Subcutaneous abdominal adipose tissue (tissue), 5 donors: ENCODE results near the gene HNRNPH2.

ENCODE experiments used
- H3K27ac ChIP-seq: one replicate; pipeline ENCODE4 v1.7.0; 2013; ENCODE audit warnings: low read depth, mild to moderate bottlenecking, inconsistent platforms, low read length, moderate library complexity
- H3K27me3 ChIP-seq, 5 donors: one replicate each; pipeline ENCODE4 v1.7.0; 2013; ENCODE audit warnings: low read length in 5 of 5, inconsistent platforms in 1 of 5; ENCODE audit not compliant: control insufficient read depth in 5 of 5, insufficient read depth in 4 of 5
- H3K36me3 ChIP-seq, 5 donors: one replicate each; pipeline ENCODE4 v1.7.0; 2013; ENCODE audit warnings: low read length in 5 of 5; ENCODE audit not compliant: control insufficient read depth in 5 of 5, insufficient read depth in 5 of 5
- H3K4me1 ChIP-seq, 5 donors: one replicate each; pipeline ENCODE4 v1.7.0; 2013; ENCODE audit warnings: low read length in 5 of 5, mild to moderate bottlenecking in 3 of 5, moderate library complexity in 1 of 5; ENCODE audit not compliant: control insufficient read depth in 5 of 5, insufficient read depth in 5 of 5
- H3K4me3 ChIP-seq, 5 donors: one replicate each; pipeline ENCODE4 v1.7.0; 2013; ENCODE audit warnings: low read length in 5 of 5, low read depth in 1 of 5
- H3K9ac ChIP-seq, 5 donors: one replicate each; pipeline ENCODE4 v1.7.0; 2013; ENCODE audit warnings: low read length in 5 of 5, mild to moderate bottlenecking in 4 of 5, moderate library complexity in 3 of 5
- H3K9me3 ChIP-seq, 5 donors: one replicate each; pipeline ENCODE4 v1.7.0; 2013; ENCODE audit warnings: low read length in 5 of 5; ENCODE audit not compliant: control insufficient read depth in 5 of 5
- donor health status: healthy.
- donor health status: healthy.
- donor health status: healthy.
- donor health status: healthy.
- donor health status: healthy.

HNRNPH2 gene, protein sequence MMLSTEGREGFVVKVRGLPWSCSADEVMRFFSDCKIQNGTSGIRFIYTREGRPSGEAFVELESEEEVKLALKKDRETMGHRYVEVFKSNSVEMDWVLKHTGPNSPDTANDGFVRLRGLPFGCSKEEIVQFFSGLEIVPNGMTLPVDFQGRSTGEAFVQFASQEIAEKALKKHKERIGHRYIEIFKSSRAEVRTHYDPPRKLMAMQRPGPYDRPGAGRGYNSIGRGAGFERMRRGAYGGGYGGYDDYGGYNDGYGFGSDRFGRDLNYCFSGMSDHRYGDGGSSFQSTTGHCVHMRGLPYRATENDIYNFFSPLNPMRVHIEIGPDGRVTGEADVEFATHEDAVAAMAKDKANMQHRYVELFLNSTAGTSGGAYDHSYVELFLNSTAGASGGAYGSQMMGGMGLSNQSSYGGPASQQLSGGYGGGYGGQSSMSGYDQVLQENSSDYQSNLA

DNA sequence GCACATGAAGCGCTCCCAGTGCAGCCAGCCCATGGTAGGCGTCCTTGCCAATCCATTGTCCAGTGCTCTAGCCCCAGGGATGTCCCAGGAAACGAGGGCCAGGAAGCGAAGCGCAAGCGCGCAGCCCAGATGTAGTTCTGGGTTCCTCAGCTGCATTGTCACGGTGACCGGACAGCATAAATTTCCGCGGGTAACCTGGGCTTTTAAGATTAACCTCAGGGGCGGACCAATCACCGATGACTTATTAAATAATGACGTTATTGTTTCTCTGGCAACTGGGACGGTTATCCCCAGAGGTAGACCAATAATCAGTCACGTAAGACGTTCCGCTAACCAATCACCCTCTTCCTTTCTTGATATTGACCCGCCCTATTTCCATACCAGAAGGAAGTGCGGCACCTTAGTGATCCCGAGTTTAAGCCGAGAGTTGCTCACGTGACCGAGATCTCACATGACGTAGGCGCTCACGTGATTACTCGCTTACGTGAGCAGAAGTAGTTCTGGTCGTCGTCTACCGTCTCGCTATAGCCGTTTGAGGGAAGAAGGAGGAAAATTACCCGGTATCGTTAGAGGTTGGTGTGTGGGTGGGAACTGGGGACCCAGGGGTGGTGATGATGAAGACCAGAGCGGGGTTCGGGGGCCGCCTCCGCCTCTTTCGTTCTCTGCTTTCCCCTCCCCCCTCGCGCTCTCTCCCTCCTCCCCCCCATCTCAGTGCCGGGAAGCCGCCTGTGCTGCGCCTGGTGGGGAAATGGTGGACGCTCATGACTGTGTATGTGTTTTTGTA, at the start of gene HNRNPH2, which contains the start of gene GLA:
Gene HNRNPH2 (plus strand): TSS at position 475 of the 784 bp plus-strand sequence. CDS start 3,767 bp downstream, outside the sequence.
Gene GLA (minus strand): TSS at position 178 of the 784 bp plus-strand sequence. CDS start 22 bp downstream, at position 156.
- peaks cover 3 to 29% (median 18%) of the 10 kb centered on the region in 5 donors for H3K4me1 ChIP-seq
- H3K9me3 ChIP-seq, result peaks cover 0 to 3% (median 0%) of the 10 kb centered on the region in 5 donors
- H3K4me3 ChIP-seq, result peak within 1 kb of the TSS; percentile 74 to 95 (median 82)
- peak within 1 kb of the TSS; percentile 93 for H3K27ac ChIP-seq
- H3K36me3 ChIP-seq, result peaks cover 0 to 10% (median 7%) of the 10 kb centered on the region in 5 donors
- H3K9ac ChIP-seq, result peak within 1 kb of the TSS; percentile 73 to 86 (median 85)
- H3K27me3 ChIP-seq, result peaks cover 0 to 5% (median 0%) of the 10 kb centered on the region in 5 donors

DNA sequence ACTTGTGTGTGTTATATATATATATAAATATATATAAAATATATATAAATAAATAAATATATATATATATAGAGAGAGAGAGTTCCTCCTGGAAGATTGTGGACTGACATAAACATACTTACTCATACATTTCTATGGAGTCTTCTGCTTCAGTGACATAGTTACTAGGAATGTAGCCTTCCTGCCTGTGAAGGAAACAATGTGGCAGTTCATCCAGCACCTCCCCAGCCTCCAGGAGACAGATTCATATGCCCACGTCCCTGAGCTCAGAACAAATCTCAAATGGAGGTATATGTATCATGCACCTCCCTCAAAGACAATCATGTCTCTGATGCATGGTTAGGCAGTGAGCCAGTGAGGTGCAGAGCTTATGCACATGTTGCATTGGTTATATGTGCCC, 48.1 kb upstream of the HNRNPH2 start:
- Histone ChIP-seq H3K9ac (no peak overlapping the region), H3K9me3 (no peaks in the 10 kb centered on the region), H3K27me3 (peaks cover 10 to 24% (median 12%) of the 10 kb centered on the region in 5 donors), H3K4me3 (no peak overlapping the region), H3K4me1 (no peaks in the 10 kb centered on the region), H3K36me3 (peaks cover 0 to 5% (median 0%) of the 10 kb centered on the region in 5 donors), H3K27ac (no peak overlapping the region)

- H3K36me3 ChIP-seq, result peaks cover 0 to 5% (median 0%) of the 10 kb centered on the region in 5 donors
- H3K9me3 ChIP-seq, result no peaks in the 10 kb centered on the region
- H3K9ac ChIP-seq, result no peak overlapping the region
- no peak overlapping the region for H3K4me3 ChIP-seq
- H3K27ac ChIP-seq, result no peak overlapping the region
- peaks cover 11 to 24% (median 13%) of the 10 kb centered on the region in 5 donors for H3K27me3 ChIP-seq
- no peaks in the 10 kb centered on the region for H3K4me1 ChIP-seq
These were observed 47.6 kb upstream of the HNRNPH2 start for GRCh38 chrX:101360390-101360789.

DNA sequence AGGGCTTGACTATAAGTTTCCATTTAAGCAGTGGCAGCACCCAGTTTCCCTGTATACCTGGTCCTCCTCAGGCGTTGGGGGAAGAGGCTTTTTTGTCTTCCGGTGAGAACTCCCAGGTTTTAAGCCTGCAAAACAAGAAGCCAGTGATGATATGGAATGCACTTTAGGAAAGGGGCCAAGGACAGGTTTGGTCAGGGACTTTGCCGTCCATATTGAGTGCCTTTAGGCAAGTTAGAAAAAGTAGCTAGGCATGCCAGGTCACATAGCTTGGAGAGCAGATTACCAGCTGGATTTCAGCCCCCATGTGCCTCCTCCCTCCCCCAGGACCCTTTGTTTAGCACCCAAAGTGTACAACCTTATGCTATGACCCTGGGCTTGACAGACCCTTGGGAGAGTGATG, 45.9 kb upstream of the HNRNPH2 start:
- Histone ChIP-seq H3K4me3 (no peak overlapping the region), H3K9me3 (no peaks in the 10 kb centered on the region)

DNA sequence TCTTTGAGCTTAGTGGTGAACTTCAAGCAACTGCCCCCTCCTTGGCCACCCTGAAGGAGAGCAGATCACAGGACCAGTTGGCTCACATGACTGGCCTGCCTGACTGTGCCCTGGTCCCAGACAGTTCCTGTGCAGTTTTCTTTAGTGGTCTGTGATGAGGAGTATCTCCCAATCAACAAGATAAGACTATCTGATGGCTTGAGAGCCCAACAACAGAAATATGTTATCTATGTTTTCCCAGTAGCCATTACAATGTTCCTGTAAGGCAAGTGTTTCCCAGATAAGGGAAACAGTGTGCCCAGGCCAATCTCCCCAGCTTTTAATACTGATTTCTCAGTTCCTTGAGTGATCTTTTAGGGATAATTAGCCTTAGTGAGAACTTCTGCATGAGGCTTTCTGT, 45.3 kb upstream of the HNRNPH2 start:
- peaks cover 8 to 21% (median 12%) of the 10 kb centered on the region in 5 donors for H3K27me3 ChIP-seq
- no peak overlapping the region for H3K9ac ChIP-seq
- H3K27ac ChIP-seq, result no peak overlapping the region
- H3K4me1 ChIP-seq, result no peaks in the 10 kb centered on the region
- no peaks in the 10 kb centered on the region for H3K9me3 ChIP-seq
- peaks cover 0 to 5% (median 0%) of the 10 kb centered on the region in 5 donors for H3K36me3 ChIP-seq
- H3K4me3 ChIP-seq, result no peak overlapping the region

More for the DNA sequence above, 45.9 kb upstream of the HNRNPH2 start:
- peaks cover 8 to 21% (median 12%) of the 10 kb centered on the region in 5 donors for H3K27me3 ChIP-seq
- no peak overlapping the region for H3K27ac ChIP-seq
- no peaks in the 10 kb centered on the region for H3K4me1 ChIP-seq
- H3K9ac ChIP-seq, result no peak overlapping the region
- peaks cover 0 to 5% (median 0%) of the 10 kb centered on the region in 5 donors for H3K36me3 ChIP-seq

DNA sequence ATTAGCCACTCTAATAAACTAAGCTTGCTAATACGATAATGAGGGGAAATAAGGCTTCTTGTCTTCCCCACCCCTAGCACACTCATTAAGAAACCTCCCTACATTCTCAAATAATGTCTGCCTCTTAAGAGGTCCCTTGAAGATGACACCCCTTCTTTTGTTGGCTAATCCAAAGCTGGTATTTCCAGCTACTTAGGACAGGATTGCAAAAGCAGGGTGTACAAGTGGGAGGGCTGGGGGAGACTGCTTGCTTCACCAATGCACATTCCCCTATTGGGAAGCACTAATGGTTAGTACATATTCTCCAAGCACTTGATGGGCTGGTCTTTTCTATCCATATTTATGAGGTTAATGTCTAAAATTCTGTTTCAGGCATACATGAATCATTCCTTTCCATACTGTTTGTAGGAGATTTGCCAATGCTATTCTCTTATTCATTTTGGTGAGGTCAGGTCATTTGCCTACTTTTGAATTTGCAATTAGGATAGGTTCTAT, 42.7 kb upstream of the HNRNPH2 start:
- Histone ChIP-seq H3K27ac (no peak overlapping the region), H3K9me3 (no peaks in the 10 kb centered on the region), H3K9ac (no peak overlapping the region), H3K4me1 (no peaks in the 10 kb centered on the region), H3K36me3 (no peaks in the 10 kb centered on the region), H3K27me3 (peaks cover 4 to 14% (median 7%) of the 10 kb centered on the region in 5 donors), H3K4me3 (no peak overlapping the region)

- Histone ChIP-seq H3K27me3 (peaks cover 0 to 5% (median 0%) of the 10 kb centered on the region in 5 donors), H3K4me1 (no peaks in the 10 kb centered on the region), H3K9ac (no peak overlapping the region), H3K27ac (no peak overlapping the region), H3K9me3 (no peaks in the 10 kb centered on the region), H3K4me3 (no peak overlapping the region), H3K36me3 (no peaks in the 10 kb centered on the region)
These were observed 39.2 kb upstream of the HNRNPH2 start for GRCh38 chrX:101368800-101369199.

DNA sequence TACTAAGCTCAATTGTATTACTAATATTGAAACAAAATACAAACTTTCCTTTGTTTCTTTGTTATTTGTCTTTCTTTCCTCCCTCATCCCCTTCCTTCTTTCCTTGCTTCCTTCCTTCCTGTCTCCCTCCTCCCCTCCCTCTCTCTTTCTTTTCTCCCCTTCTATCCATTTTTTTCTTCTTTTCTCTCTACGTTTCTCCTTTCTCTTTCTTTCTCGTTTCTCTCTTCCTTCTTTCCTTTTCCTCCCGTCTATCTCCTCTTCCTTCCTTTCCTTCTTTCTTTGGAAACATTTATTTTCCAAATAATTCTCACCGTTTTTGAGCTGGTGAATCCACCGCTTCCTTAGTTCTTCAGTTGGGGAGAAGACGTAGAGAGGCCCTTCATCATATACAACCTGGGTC, 38.3 kb upstream of the HNRNPH2 start:
- Histone ChIP-seq H3K36me3 (no peaks in the 10 kb centered on the region), H3K27ac (no peak overlapping the region), H3K9ac (no peak overlapping the region), H3K9me3 (no peaks in the 10 kb centered on the region), H3K4me1 (no peaks in the 10 kb centered on the region), H3K27me3 (peaks cover 0 to 5% (median 0%) of the 10 kb centered on the region in 5 donors), H3K4me3 (no peak overlapping the region)

- Histone ChIP-seq H3K9ac (no peak overlapping the region), H3K4me3 (no peak overlapping the region), H3K27me3 (peaks cover 0 to 6% (median 2%) of the 10 kb centered on the region in 5 donors), H3K36me3 (no peaks in the 10 kb centered on the region), H3K27ac (no peak overlapping the region), H3K9me3 (no peaks in the 10 kb centered on the region), H3K4me1 (no peaks in the 10 kb centered on the region)
These were observed 37.0 kb upstream of the HNRNPH2 start for GRCh38 chrX:101370888-101371504.
